Measurements from ENCODE around the gene AGER. TPM values are rescaled to one million over a fixed set of nuclear protein-coding genes. Genes with fewer than 3 reads are reported as not detected.

AGER gene
- total and polyA plus RNA-seq, 2 donors (not counting 3 experiments of a cell fraction or from before 2014, with no cell fraction given), result 5.1 to 18.5 TPM

DNA sequence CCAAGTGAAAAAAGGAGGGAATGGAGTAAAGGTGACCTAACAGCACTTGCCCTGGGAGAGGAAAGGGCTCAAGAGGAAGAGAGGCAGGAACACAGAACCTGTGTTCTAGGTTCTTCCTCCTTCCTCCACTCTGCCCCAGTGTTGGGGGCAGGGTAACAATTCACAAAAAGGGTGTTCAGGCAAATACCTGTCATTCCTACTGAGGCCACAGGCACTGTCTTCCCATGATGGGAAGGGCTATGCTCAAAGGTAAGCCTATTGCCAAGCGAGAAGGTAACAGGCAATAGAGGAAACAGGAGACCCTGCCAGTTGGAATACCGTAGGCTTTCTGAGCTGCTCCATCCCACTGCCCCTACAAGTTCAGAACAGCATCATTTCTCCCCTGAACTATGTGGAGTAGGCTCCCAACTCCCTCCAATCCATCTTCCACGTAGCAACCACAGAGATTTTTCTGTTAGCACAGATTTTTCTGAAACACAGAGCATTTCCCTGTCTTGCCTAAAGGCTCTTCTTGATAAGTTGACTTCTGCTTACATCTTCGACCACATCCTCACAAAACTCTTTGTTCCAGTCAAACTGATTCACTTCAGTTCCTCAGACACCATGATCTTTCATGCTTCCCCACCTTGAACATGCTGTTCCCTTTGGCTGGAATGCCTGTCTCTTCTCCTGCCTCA lies 10.9 kb downstream of the AGER start:
- dilution Hi-C loops (cut with MboI; ENCODE audit: extremely low pct_ligation_motif_present, low sequenced_read_pairs), result no loop called here
- POLR2A ChIA-PET, result no interaction called here
- H3K36me3 ChIP-seq (ENCODE audit: control insufficient read depth in 2 of 2, extremely low read depth in 1 of 2, insufficient read depth in 2 of 2, low read length in 2 of 2), result peaks cover 0 to 14% of the 10 kb centered on the region in 2 experiments

More for the DNA sequence above, 10.9 kb downstream of the AGER start:
- peaks cover 15% of the 10 kb centered on the region for H3K79me2 ChIP-seq (ENCODE audit: control insufficient read depth, insufficient read depth, low read length)
- H3K4me2 ChIP-seq (ENCODE audit: insufficient read depth, low read length), result no peak overlapping the region
- peaks cover 22% of the 10 kb centered on the region for H3K4me1 ChIP-seq (ENCODE audit: control insufficient read depth, extremely low read depth, insufficient read depth, low read length)
- no peaks in the 10 kb centered on the region for H4K20me1 ChIP-seq (replicated peaks; ENCODE audit: control insufficient read depth, extremely low read depth, insufficient read depth, low read length)
- no peaks in the 10 kb centered on the region for H3K9me3 ChIP-seq (replicated peaks; ENCODE audit: control insufficient read depth, insufficient read depth, low read length)
- TF ChIP-seq, protein P1, sequence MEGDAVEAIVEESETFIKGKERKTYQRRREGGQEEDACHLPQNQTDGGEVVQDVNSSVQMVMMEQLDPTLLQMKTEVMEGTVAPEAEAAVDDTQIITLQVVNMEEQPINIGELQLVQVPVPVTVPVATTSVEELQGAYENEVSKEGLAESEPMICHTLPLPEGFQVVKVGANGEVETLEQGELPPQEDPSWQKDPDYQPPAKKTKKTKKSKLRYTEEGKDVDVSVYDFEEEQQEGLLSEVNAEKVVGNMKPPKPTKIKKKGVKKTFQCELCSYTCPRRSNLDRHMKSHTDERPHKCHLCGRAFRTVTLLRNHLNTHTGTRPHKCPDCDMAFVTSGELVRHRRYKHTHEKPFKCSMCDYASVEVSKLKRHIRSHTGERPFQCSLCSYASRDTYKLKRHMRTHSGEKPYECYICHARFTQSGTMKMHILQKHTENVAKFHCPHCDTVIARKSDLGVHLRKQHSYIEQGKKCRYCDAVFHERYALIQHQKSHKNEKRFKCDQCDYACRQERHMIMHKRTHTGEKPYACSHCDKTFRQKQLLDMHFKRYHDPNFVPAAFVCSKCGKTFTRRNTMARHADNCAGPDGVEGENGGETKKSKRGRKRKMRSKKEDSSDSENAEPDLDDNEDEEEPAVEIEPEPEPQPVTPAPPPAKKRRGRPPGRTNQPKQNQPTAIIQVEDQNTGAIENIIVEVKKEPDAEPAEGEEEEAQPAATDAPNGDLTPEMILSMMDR (IDR thresholded peaks at IDR 0.05; ENCODE audit: extremely low read depth in 1 of 2, insufficient read depth in 1 of 2, low read depth in 1 of 2, low read length in 2 of 2), result no peak
- TF ChIP-seq, protein P2, sequence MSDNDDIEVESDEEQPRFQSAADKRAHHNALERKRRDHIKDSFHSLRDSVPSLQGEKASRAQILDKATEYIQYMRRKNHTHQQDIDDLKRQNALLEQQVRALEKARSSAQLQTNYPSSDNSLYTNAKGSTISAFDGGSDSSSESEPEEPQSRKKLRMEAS (IDR thresholded peaks at IDR 0.05; ENCODE audit: insufficient read depth, insufficient read length), result no peak
- TF ChIP-seq POLR2A (IDR thresholded peaks at IDR 0.05; ENCODE audit: low read depth, low read length) (no peak), EZH2 (IDR thresholded peaks at IDR 0.05; ENCODE audit: borderline replicate concordance, low read depth, low read length, severe bottlenecking) (no peak), GATA2 (IDR thresholded peaks at IDR 0.05; ENCODE audit: insufficient read depth, insufficient read length, low read depth, low read length) (no peak), JUN (IDR thresholded peaks at IDR 0.05; ENCODE audit: borderline replicate concordance, insufficient read depth, insufficient read length, low read depth) (no peak), MYC (IDR thresholded peaks at IDR 0.05; ENCODE audit: low read depth, low read length) (no peak), FOS (IDR thresholded peaks at IDR 0.05; ENCODE audit: borderline replicate concordance, insufficient read depth, low read length) (no peak), POLR2AphosphoS5 (IDR thresholded peaks at IDR 0.05; ENCODE audit: insufficient read depth, low read depth, low read length) (no peak)
- DNase-seq (ENCODE audit: low read depth, low spot score) (no peak), FAIRE-seq (no peak)
- no peak overlapping the region for H3K9ac ChIP-seq (replicated peaks; ENCODE audit: extremely low read depth, insufficient read depth, low read length)
- BruUV-seq (replicated peaks), result no TSS peak
- no peaks in the 10 kb centered on the region for H3K27me3 ChIP-seq (ENCODE audit: control insufficient read depth in 2 of 2, insufficient read depth in 2 of 2, low read length in 2 of 2)
- H3K27ac ChIP-seq (ENCODE audit: insufficient read depth, low read depth, low read length), result no peak overlapping the region
- CTCF ChIA-PET, result no interaction called here
- no peak overlapping the region for H3K4me3 ChIP-seq (replicated peaks in 1 of 3; ENCODE audit: insufficient read depth in 1 of 3, low read depth in 1 of 3, low read length in 3 of 3)
- intact Hi-C loops (cut with micrococcal nuclease), result no loop called here
- no peaks in the 10 kb centered on the region for H3K9me1 ChIP-seq (replicated peaks; ENCODE audit: control insufficient read depth, extremely low read depth, insufficient read depth, low read length)
- H2AFZ ChIP-seq (ENCODE audit: low read depth, low read length), result no peak overlapping the region

Measured in endothelial cell of umbilical vein (primary cell).